Heart left ventricle (tissue), 13 donors: ENCODE results near the gene DOCK9.

Experiments used
- POLR2A ChIP-seq, 2 donors: fragments of 450-650 bp; IDR thresholded peaks; one replicate each; pipeline ENCODE4 v1.6.1; 2017; ENCODE audit warnings: antibody characterized with exemption in 2 of 2, mild to moderate bottlenecking in 2 of 2, moderate library complexity in 2 of 2
- TF ChIP-seq, protein P1 (sequence below), 12 donors: fragments of 200-600 bp; sonication (generic) in 4 of 12; IDR thresholded peaks; one replicate each; pipeline versions ENCODE4 v1.5.0 to v1.8.0; 2018 to 2022; ENCODE audit warnings: antibody characterized with exemption in 12 of 12, mild to moderate bottlenecking in 5 of 12
- donor health status: ischemic (EF 13 %, LVEDD 7.1; RV severe dilation, severe dysfunction).
- donor health status: DM: no; HTN: yes; CAD: no.
- donor health status: DM: no; HTN: no; CAD: no.
- donor health status: ischemic (EF 25% LVEDD 6.9; RV normal size, moderate dysfunction).
- donor health status: ischemic (EF 25% LVEDD 5.7; RV mildly dilated, moderate dysfunction).
- donor health status: ischemic (EF 35%, LVEDD 5.7; RV mildly dilated, moderate dysfunction).
- donor health status: nonischemic (EF 11% LVEDD 7.7; RV severe dilation, severe dysfunction).
- donor health status: DM: yes; HTN: yes; CAD: no.
- donor health status: PGD.
- donor health status: ischemic (EF 29% LVEDD 5.4; RV normal size, mild dysfunction).
- donor health status: nonischemic (EF 23%, LVEDD 6.1; RV moderate dilation, normal function).

DNA sequence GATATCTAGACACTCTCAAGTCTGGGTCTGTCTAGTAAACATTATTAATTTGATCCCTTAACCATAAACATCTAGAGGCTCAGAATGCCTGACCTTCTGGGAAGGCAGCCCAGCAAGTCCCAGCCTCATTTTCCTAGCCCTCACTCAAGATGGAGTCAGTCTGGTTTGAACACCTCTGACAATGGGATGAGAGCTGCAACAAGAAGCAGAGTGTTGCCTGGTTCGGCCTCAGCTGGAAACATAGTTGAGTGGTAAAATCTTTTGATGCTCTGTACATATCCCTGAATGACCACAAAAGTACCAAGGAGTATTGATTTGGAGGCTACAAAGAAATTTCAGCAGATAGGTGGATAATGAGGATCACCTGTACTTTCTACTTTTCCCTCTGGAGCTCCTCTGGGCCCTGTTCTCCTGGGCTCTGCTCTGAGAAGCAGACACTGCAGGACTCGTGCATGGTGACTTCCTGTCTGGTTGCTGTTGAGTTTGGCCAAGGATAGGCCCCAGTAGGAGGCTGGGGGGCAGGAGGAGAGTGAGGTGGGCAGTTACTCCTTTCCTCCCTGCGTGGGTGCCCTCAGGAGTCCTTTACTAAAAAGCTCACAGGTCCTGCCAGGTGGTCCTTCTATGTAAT is 157.0 kb downstream of the DOCK9 start:
- TF ChIP-seq POLR2A (IDR thresholded peaks at IDR 0.05) = no peak
- TF ChIP-seq, protein P1, sequence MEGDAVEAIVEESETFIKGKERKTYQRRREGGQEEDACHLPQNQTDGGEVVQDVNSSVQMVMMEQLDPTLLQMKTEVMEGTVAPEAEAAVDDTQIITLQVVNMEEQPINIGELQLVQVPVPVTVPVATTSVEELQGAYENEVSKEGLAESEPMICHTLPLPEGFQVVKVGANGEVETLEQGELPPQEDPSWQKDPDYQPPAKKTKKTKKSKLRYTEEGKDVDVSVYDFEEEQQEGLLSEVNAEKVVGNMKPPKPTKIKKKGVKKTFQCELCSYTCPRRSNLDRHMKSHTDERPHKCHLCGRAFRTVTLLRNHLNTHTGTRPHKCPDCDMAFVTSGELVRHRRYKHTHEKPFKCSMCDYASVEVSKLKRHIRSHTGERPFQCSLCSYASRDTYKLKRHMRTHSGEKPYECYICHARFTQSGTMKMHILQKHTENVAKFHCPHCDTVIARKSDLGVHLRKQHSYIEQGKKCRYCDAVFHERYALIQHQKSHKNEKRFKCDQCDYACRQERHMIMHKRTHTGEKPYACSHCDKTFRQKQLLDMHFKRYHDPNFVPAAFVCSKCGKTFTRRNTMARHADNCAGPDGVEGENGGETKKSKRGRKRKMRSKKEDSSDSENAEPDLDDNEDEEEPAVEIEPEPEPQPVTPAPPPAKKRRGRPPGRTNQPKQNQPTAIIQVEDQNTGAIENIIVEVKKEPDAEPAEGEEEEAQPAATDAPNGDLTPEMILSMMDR (IDR thresholded peaks at IDR 0.05) = no peak
